Pancreas (tissue), 10 donors: ENCODE results near the gene ZDHHC11B. TPM values are rescaled to one million over a fixed set of nuclear protein-coding genes. Genes with fewer than 3 reads are reported as not detected.

Source experiments
- ATAC-seq, 4 donors: fragments of 200-7000 bp; cut with Tn5 transposase; one replicate each; pipeline versions ENCODE4 v1.8.0 to v1.9.1; 2020; ENCODE audit warnings: mild to moderate bottlenecking in 4 of 4, moderate library complexity in 4 of 4
- DNase-seq, 6 donors: peaks; one replicate each; pipeline ENCODE4 v3.0.0-alpha.2; 2020
- FAIRE-seq: peaks from 2 replicates; lab custom pipeline; 2012; peaks lifted over from hg19 to GRCh38; lab: Jason Lieb, UNC
- H3K27ac ChIP-seq, 4 donors: fragments of 200-600 bp; sonication (generic); 1 replicate in 3 of 4; 2 replicates in 1 of 4; pipeline versions ENCODE4 v1.5.0 to v1.8.0; 2020
- H3K27me3 ChIP-seq, 4 donors: fragments of 200-600 bp; one replicate each; pipeline ENCODE4 v1.8.0; 2021
- H3K36me3 ChIP-seq, 3 donors: fragments of 200-600 bp; sonication (generic) in 1 of 3; one replicate each; pipeline versions ENCODE4 v1.5.0 to v1.8.0; 2020 to 2021
- H3K4me1 ChIP-seq, 3 donors: fragments of 200-600 bp; one replicate each; pipeline ENCODE4 v1.8.0; 2021
- H3K4me3 ChIP-seq, 4 donors: fragments of 200-600 bp; sonication (generic) in 2 of 4; one replicate each; pipeline versions ENCODE4 v1.5.0 to v1.8.0; 2020 to 2021
- H3K9me3 ChIP-seq, 4 donors: fragments of 200-600 bp; one replicate each; pipeline ENCODE4 v1.8.0; 2021
- WGBS, 2 donors: extraction: QIAGEN DNeasy Blood & Tissue Kit; methylation state at CpG; one replicate each; pipeline ENCODE4 v1.1.7; 2013; 5-methylcytosine and 5-hydroxymethylcytosine counted together
- intact Hi-C, 3 donors: fragments of 100-400 bp; cut with DNase I; formaldehyde crosslinking; loops; one replicate each; pipeline versions ENCODE4 v1.11.1 to v1.14.2; 2022
- polyA plus RNA-seq, 2 donors: library from polyadenylated mRNA; stranded (reverse); fragments of 200-250 nt; gene quantifications; one replicate each; pipeline ENCODE4 v1.2.3, GENCODE V29; 2013
- total RNA-seq, 6 donors: library from RNA; stranded (reverse); fragmentation: NEBNext Ultra II Directional in 4 of 6; extraction: Animal tissue kit (Norgen Biotek cat#: 25700) in 4 of 6; gene quantifications; one replicate each; pipeline versions ENCODE4 v1.2.1 to v1.2.4, GENCODE V29; 2021 to 2023
- TF ChIP-seq, protein P1 (sequence below), 4 donors: fragments of 200-600 bp; sonication (generic) in 3 of 4; IDR thresholded peaks; one replicate each; pipeline versions ENCODE4 v1.5.0 to v1.8.0; 2021; ENCODE audit warnings: antibody characterized with exemption in 4 of 4
- donor health status: healthy with polysubstance abuse.
- donor health status: DM: no; HTN: no; CAD: no; lungs with moderate emphysema.
- donor health status: DM: no; HTN: no; CAD: no.
- donor health status: control.
- donor health status: control.
- donor health status: Bipolar disorder and iron deficiency.
- donor health status: DM: yes; HTN: yes; CAD: no.
- donor health status: DM: no; HTN: no; CAD: no.
- donor health status: DM: no; HTN: no; CAD: no.
- donor health status: DM: yes; HTN: yes; CAD: no.

Gene ZDHHC11B
- total and polyA plus RNA-seq, 8 donors: 2.8 to 19.9 (median 6.2) TPM

DNA sequence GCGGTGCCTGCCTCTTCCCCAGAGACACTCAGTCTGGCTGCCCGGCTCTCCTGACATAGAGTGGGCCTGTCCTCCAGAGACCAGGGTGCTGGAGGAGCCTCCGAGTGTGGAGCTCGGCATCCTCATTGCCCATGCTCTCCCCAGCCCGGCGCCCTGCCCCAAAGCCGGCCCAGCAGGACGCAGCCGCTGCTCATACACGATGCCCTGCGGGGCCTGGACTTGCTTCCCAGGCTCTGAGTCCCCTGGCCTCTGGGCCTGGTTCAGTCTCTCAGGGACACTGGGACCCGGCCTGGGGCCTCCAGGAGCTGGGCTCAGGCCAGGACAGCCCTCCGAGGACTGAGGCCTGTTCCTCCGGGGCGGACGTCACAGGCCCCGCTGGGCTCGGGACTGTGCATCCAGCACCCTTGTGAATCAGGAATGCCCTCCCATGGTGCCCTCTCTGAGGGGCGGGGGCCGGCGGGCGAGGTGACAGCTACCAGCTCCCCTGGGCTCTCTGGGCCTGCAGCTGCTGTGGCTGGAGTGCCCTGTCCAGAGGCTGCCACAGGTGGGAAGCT is 114.6 kb downstream of the ZDHHC11B start:
- DNase-seq (peak in 3 of 6 donors; percentile 35 to 80 (median 60)), ATAC-seq (no peak), FAIRE-seq (no peak)
- no peaks in the 10 kb centered on the region for H3K9me3 ChIP-seq
- no peaks in the 10 kb centered on the region for H3K36me3 ChIP-seq
- no peak overlapping the region for H3K27ac ChIP-seq
- TF ChIP-seq, protein P1, sequence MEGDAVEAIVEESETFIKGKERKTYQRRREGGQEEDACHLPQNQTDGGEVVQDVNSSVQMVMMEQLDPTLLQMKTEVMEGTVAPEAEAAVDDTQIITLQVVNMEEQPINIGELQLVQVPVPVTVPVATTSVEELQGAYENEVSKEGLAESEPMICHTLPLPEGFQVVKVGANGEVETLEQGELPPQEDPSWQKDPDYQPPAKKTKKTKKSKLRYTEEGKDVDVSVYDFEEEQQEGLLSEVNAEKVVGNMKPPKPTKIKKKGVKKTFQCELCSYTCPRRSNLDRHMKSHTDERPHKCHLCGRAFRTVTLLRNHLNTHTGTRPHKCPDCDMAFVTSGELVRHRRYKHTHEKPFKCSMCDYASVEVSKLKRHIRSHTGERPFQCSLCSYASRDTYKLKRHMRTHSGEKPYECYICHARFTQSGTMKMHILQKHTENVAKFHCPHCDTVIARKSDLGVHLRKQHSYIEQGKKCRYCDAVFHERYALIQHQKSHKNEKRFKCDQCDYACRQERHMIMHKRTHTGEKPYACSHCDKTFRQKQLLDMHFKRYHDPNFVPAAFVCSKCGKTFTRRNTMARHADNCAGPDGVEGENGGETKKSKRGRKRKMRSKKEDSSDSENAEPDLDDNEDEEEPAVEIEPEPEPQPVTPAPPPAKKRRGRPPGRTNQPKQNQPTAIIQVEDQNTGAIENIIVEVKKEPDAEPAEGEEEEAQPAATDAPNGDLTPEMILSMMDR (IDR thresholded peaks at IDR 0.05): no peak
- H3K4me1 ChIP-seq: peaks cover 7 to 16% (median 11%) of the 10 kb centered on the region in 3 donors
- H3K27me3 ChIP-seq: no peaks in the 10 kb centered on the region
- intact Hi-C loops: loop anchor here in 2 of 3 donors (5.0 kb wide), 1 partner anchor 232 kb away; no protein-coding TSS in a partner anchor
- H3K4me3 ChIP-seq: no peak overlapping the region
- WGBS, 2 donors: 88 to 92% methylated on average over 21 to 22 of the region's 22 CpGs

GRCh38 chr5:669111-669841 is 115.3 kb downstream of the ZDHHC11B start:
- TF ChIP-seq, protein P1 (IDR thresholded peaks at IDR 0.05): peak; percentile 32 to 66 (median 47)
- ATAC-seq (peak in 1 of 4 donors; percentile 22), DNase-seq (peak in 4 of 6 donors; percentile 46 to 81 (median 60)), FAIRE-seq (no peak)
- Histone ChIP-seq H3K4me3 (no peak overlapping the region), H3K4me1 (peaks cover 7 to 16% (median 11%) of the 10 kb centered on the region in 3 donors), H3K36me3 (no peaks in the 10 kb centered on the region), H3K27ac (no peak overlapping the region), H3K27me3 (no peaks in the 10 kb centered on the region), H3K9me3 (no peaks in the 10 kb centered on the region)
- WGBS, 2 donors: 62 to 65% methylated on average over 37 to 40 of the region's 40 CpGs
- intact Hi-C loops: no loop called here

- H3K9me3 ChIP-seq: no peaks in the 10 kb centered on the region
- TF ChIP-seq, protein P1 (IDR thresholded peaks at IDR 0.05): no peak
- H3K4me3 ChIP-seq: no peak overlapping the region
- H3K27ac ChIP-seq: no peak overlapping the region
- intact Hi-C loops: no loop called here
- no peak for FAIRE-seq
- 89 to 92% methylated on average over 40 to 44 of the region's 44 CpGs for WGBS, 2 donors
- ATAC-seq: no peak
- H3K27me3 ChIP-seq: no peaks in the 10 kb centered on the region
- DNase-seq: peak in 3 of 6 donors; percentile 18 to 50 (median 43)
- H3K4me1 ChIP-seq: peaks cover 7 to 16% (median 11%) of the 10 kb centered on the region in 3 donors
- H3K36me3 ChIP-seq: no peaks in the 10 kb centered on the region
Measured at GRCh38 chr5:668283-668995, 116.1 kb downstream of the ZDHHC11B start.

GRCh38 chr5:666816-667498 is 117.6 kb downstream of the ZDHHC11B start:
- Histone ChIP-seq H3K27ac (no peak overlapping the region), H3K27me3 (no peaks in the 10 kb centered on the region), H3K4me3 (no peak overlapping the region), H3K9me3 (no peaks in the 10 kb centered on the region), H3K36me3 (no peaks in the 10 kb centered on the region), H3K4me1 (peaks cover 0 to 4% (median 0%) of the 10 kb centered on the region in 3 donors)
- intact Hi-C loops: no loop called here
- DNase-seq (peak in 2 of 6 donors; percentile 32 to 39), ATAC-seq (no peak), FAIRE-seq (no peak)
- 91 to 92% methylated on average over 13 of the region's 13 CpGs for WGBS, 2 donors
- TF ChIP-seq, protein P1 (IDR thresholded peaks at IDR 0.05): no peak
